Mesenchymal stem cell (in vitro differentiated cells and primary cell): ENCODE results near the gene MUS81.
"Not testable (repeated sequence)": the region's sequence is repeated elsewhere in the genome, so short reads cannot be mapped to it uniquely, and the experiment has no call there.

Experiments used
- DNase-seq: peaks from one replicate; pipeline ENCODE4 v3.0.0-alpha.2; 2013
- H2AFZ ChIP-seq: one replicate; pipeline ENCODE4 v1.6.1; 2013; ENCODE audit warnings: low read depth, mild to moderate bottlenecking, control low read depth, inconsistent platforms, low read length, moderate library complexity
- H2AK5ac ChIP-seq: 2 replicates; pipeline ENCODE4 v1.6.1; 2013; ENCODE audit warnings: low read length, moderate library complexity, mild to moderate bottlenecking, inconsistent platforms; ENCODE audit not compliant: severe bottlenecking
- H2BK120ac ChIP-seq: one replicate; pipeline ENCODE4 v1.6.1; 2013; ENCODE audit warnings: low read depth, mild to moderate bottlenecking, inconsistent platforms, low read length, moderate library complexity
- H2BK12ac ChIP-seq, 2 experiments: one replicate each; pipeline ENCODE4 v1.6.1; 2013; ENCODE audit warnings: inconsistent platforms in 2 of 2, low read length in 2 of 2, mild to moderate bottlenecking in 2 of 2, moderate library complexity in 2 of 2, control low read depth in 1 of 2
- H2BK15ac ChIP-seq: one replicate; pipeline ENCODE4 v1.6.1; 2013; ENCODE audit warnings: mild to moderate bottlenecking, low read depth, inconsistent platforms; ENCODE audit not compliant: poor library complexity, severe bottlenecking
- H2BK5ac ChIP-seq: 2 replicates; pipeline ENCODE4 v1.6.1; 2013; ENCODE audit warnings: low read depth, mild to moderate bottlenecking, low read length, control low read depth, inconsistent platforms; ENCODE audit not compliant: poor library complexity, severe bottlenecking
- H3K14ac ChIP-seq, 2 experiments: one replicate each; pipeline ENCODE4 v1.6.1; 2013; ENCODE audit warnings: inconsistent platforms in 2 of 2, low read length in 2 of 2, control low read depth in 1 of 2, mild to moderate bottlenecking in 1 of 2, moderate library complexity in 1 of 2
- H3K18ac ChIP-seq, 2 experiments: one replicate each; pipeline ENCODE4 v1.6.1; 2013; ENCODE audit warnings: inconsistent platforms in 2 of 2, low read length in 2 of 2, control low read depth in 1 of 2, low read depth in 1 of 2, mild to moderate bottlenecking in 1 of 2
- H3K23ac ChIP-seq, 2 experiments: one replicate each; pipeline ENCODE4 v1.6.1; 2013; ENCODE audit warnings: inconsistent platforms in 2 of 2, low read length in 2 of 2, mild to moderate bottlenecking in 2 of 2, moderate library complexity in 2 of 2, control low read depth in 1 of 2
- H3K27ac ChIP-seq: 2 replicates; pipeline ENCODE4 v1.5.1; 2013; ENCODE audit warnings: mild to moderate bottlenecking, moderate library complexity, low read length, control low read depth, inconsistent platforms; ENCODE audit not compliant: poor library complexity, severe bottlenecking
- H3K27me3 ChIP-seq, 2 experiments: 2 replicates each; pipeline versions ENCODE4 v1.6.1 to v1.7.0; 2013; ENCODE audit warnings: low read length in 2 of 2, mild to moderate bottlenecking in 2 of 2, moderate library complexity in 2 of 2, control low read depth in 1 of 2, inconsistent platforms in 1 of 2; ENCODE audit not compliant: control insufficient read depth in 1 of 2, insufficient read depth in 1 of 2
- H3K36me3 ChIP-seq, 2 experiments: 2 replicates each; pipeline versions ENCODE4 v1.6.1 to v1.7.0; 2013; ENCODE audit warnings: low read length in 2 of 2, control low read depth in 1 of 2, inconsistent platforms in 1 of 2, low read depth in 1 of 2, mild to moderate bottlenecking in 1 of 2; ENCODE audit not compliant: insufficient read depth in 2 of 2, control insufficient read depth in 1 of 2
- H3K4ac ChIP-seq, 2 experiments: one replicate each; pipeline ENCODE4 v1.6.1; 2013; ENCODE audit warnings: inconsistent platforms in 2 of 2, low read length in 2 of 2, mild to moderate bottlenecking in 2 of 2, moderate library complexity in 2 of 2, control low read depth in 1 of 2, low read depth in 1 of 2
- H3K4me1 ChIP-seq: 2 replicates; pipeline ENCODE4 v1.6.1; 2013; ENCODE audit warnings: low read depth, low read length, control low read depth; ENCODE audit not compliant: control insufficient read depth, insufficient read depth
- H3K4me2 ChIP-seq: 2 replicates; pipeline ENCODE4 v1.6.1; 2013; ENCODE audit warnings: low read length, mild to moderate bottlenecking, inconsistent platforms; ENCODE audit not compliant: poor library complexity, severe bottlenecking
- H3K4me3 ChIP-seq, 2 experiments: 2 replicates each; pipeline versions ENCODE4 v1.5.1 to v1.7.0; 2013; ENCODE audit warnings: low read length in 2 of 2, mild to moderate bottlenecking in 2 of 2, control low read depth in 1 of 2, low read depth in 1 of 2; ENCODE audit not compliant: insufficient read depth in 1 of 2
- H3K79me1 ChIP-seq: replicated peaks from 2 replicates; pipeline ENCODE4 v1.6.1; 2013; ENCODE audit warnings: mild to moderate bottlenecking, control low read depth, low read length, inconsistent platforms; ENCODE audit not compliant: poor library complexity, severe bottlenecking
- H3K9ac ChIP-seq: 2 replicates; pipeline ENCODE4 v1.7.0; 2013; ENCODE audit warnings: mild to moderate bottlenecking, low read length, moderate library complexity
- H3K9me3 ChIP-seq: 2 replicates; pipeline ENCODE4 v1.7.0; 2013; ENCODE audit warnings: mild to moderate bottlenecking, low read length; ENCODE audit not compliant: control insufficient read depth
- H4K8ac ChIP-seq: one replicate; pipeline ENCODE4 v1.6.1; 2013; ENCODE audit warnings: inconsistent platforms, mild to moderate bottlenecking, low read length, moderate library complexity
- H4K91ac ChIP-seq: one replicate; pipeline ENCODE4 v1.6.1; 2013; ENCODE audit warnings: mild to moderate bottlenecking, low read length, inconsistent platforms
- WGBS: methylation state at CpG from one replicate; pipeline ENCODE4 v1.1.7; 2013; ENCODE audit warnings: mixed read lengths; 5-methylcytosine and 5-hydroxymethylcytosine counted together

MUS81 gene

GRCh38 chr11:65843811-65844210 lies 16.4 kb upstream of the MUS81 start:
- H3K14ac ChIP-seq: no peak overlapping the region
- H3K23ac ChIP-seq: no peak overlapping the region
- H4K91ac ChIP-seq: no peak overlapping the region
- H4K8ac ChIP-seq: no peak overlapping the region
- no peaks in the 10 kb centered on the region for H3K27me3 ChIP-seq
- no peak overlapping the region for H2AK5ac ChIP-seq
- H3K79me1 ChIP-seq: no peaks in the 10 kb centered on the region
- no peak overlapping the region for H3K4me2 ChIP-seq
- no peak overlapping the region for H2BK12ac ChIP-seq
- no peak overlapping the region for H3K4me3 ChIP-seq
- no peaks in the 10 kb centered on the region for H3K4me1 ChIP-seq
- no peaks in the 10 kb centered on the region for H3K9me3 ChIP-seq
- H3K4ac ChIP-seq: no peak overlapping the region
- no peaks in the 10 kb centered on the region for H3K36me3 ChIP-seq
- H3K9ac ChIP-seq: no peak overlapping the region
- H2BK120ac ChIP-seq: no peak overlapping the region
- DNase-seq: no peak
- no peak overlapping the region for H2AFZ ChIP-seq
- H3K18ac ChIP-seq: no peak overlapping the region
- H3K27ac ChIP-seq: no peak overlapping the region
- WGBS: 100% methylated on average over 2 of the region's 3 CpGs
- H2BK15ac ChIP-seq: no peak overlapping the region
- no peak overlapping the region for H2BK5ac ChIP-seq

GRCh38 chr11:65844231-65844872 lies 15.9 kb upstream of the MUS81 start:
- H2BK120ac ChIP-seq: no peak overlapping the region
- H3K14ac ChIP-seq: no peak overlapping the region
- no peak overlapping the region for H3K27ac ChIP-seq
- H3K4me1 ChIP-seq: no peaks in the 10 kb centered on the region
- no peaks in the 10 kb centered on the region for H3K27me3 ChIP-seq
- H2BK15ac ChIP-seq: no peak overlapping the region
- no peak overlapping the region for H2BK5ac ChIP-seq
- no peak overlapping the region for H4K91ac ChIP-seq
- no peaks in the 10 kb centered on the region for H3K9me3 ChIP-seq
- no peak overlapping the region for H3K4me2 ChIP-seq
- H3K4me3 ChIP-seq: no peak overlapping the region
- DNase-seq: no peak
- H3K4ac ChIP-seq: no peak overlapping the region
- no peaks in the 10 kb centered on the region for H3K79me1 ChIP-seq
- H4K8ac ChIP-seq: no peak overlapping the region
- H2BK12ac ChIP-seq: no peak overlapping the region
- H3K18ac ChIP-seq: no peak overlapping the region
- WGBS: 92% methylated on average over 8 of the region's 10 CpGs
- no peak overlapping the region for H3K9ac ChIP-seq
- no peaks in the 10 kb centered on the region for H3K36me3 ChIP-seq
- H3K23ac ChIP-seq: no peak overlapping the region
- H2AK5ac ChIP-seq: no peak overlapping the region
- H2AFZ ChIP-seq: no peak overlapping the region

GRCh38 chr11:65847746-65848145 lies 12.5 kb upstream of the MUS81 start:
- H4K8ac ChIP-seq: no peak overlapping the region
- H3K36me3 ChIP-seq: peaks cover 20 to 28% of the 10 kb centered on the region in 2 experiments
- no peak overlapping the region for H2BK12ac ChIP-seq
- no peak for DNase-seq
- no peak overlapping the region for H3K23ac ChIP-seq
- H3K9ac ChIP-seq: no peak overlapping the region
- H3K4ac ChIP-seq: no peak overlapping the region
- peaks cover 5% of the 10 kb centered on the region for H3K9me3 ChIP-seq
- peaks cover 7% of the 10 kb centered on the region for H3K4me1 ChIP-seq
- H3K4me2 ChIP-seq: no peak overlapping the region
- H2AK5ac ChIP-seq: no peak overlapping the region
- no peaks in the 10 kb centered on the region for H3K27me3 ChIP-seq
- no peak overlapping the region for H4K91ac ChIP-seq
- 86% methylated on average over 3 of the region's 3 CpGs for whole genome bisulfite sequencing
- no peak overlapping the region for H3K14ac ChIP-seq
- H3K27ac ChIP-seq: no peak overlapping the region
- H3K4me3 ChIP-seq: no peak overlapping the region
- H2AFZ ChIP-seq: no peak overlapping the region
- no peak overlapping the region for H2BK120ac ChIP-seq
- no peak overlapping the region for H2BK5ac ChIP-seq
- no peak overlapping the region for H3K18ac ChIP-seq
- H2BK15ac ChIP-seq: no peak overlapping the region
- peaks cover 5% of the 10 kb centered on the region for H3K79me1 ChIP-seq

- not testable (repeated sequence) for H3K27ac ChIP-seq, H3K18ac ChIP-seq, H2BK5ac ChIP-seq, H4K8ac ChIP-seq, H3K79me1 ChIP-seq, DNase-seq, H3K27me3 ChIP-seq, H2AK5ac ChIP-seq, H3K14ac ChIP-seq, H2BK120ac ChIP-seq, H4K91ac ChIP-seq, H3K23ac ChIP-seq, H2BK15ac ChIP-seq, H3K4me2 ChIP-seq, H3K4me3 ChIP-seq, H3K9ac ChIP-seq, H3K9me3 ChIP-seq, H2BK12ac ChIP-seq, H3K4ac ChIP-seq, H2AFZ ChIP-seq
- 80% methylated on average over 7 of the region's 7 CpGs for WGBS
- peaks cover 11% of the 10 kb centered on the region for H3K4me1 ChIP-seq
- H3K36me3 ChIP-seq: peaks cover 30 to 37% of the 10 kb centered on the region in 2 experiments
Measured at GRCh38 chr11:65848693-65849092, 11.5 kb upstream of the MUS81 start.
